Stimulated activated naive CD8-positive, alpha-beta T cell treated with anti-CD3 and anti-CD28 coated beads, Interleukin-15, Interleukin-2, amounts not matched to agents 100 ng/mL and 50 ng/mL, for 24 hours (primary cell): Measurements from ENCODE around the gene GPR89B.
"Not testable (repeated sequence)": the region's sequence is repeated elsewhere in the genome, so short reads cannot be mapped to it uniquely, and the experiment has no call there.

Experiments used
- H3K27ac Mint-ChIP-seq: one replicate; pipeline ENCODE4 v1.8.0; 2021; ENCODE audit warnings: mild to moderate bottlenecking, mixed read lengths
- H3K27me3 Mint-ChIP-seq: one replicate; pipeline ENCODE4 v1.8.0; 2021; ENCODE audit warnings: mixed read lengths
- H3K36me3 Mint-ChIP-seq: one replicate; pipeline ENCODE4 v1.8.0; 2021; ENCODE audit warnings: low read depth, mixed read lengths
- H3K4me1 Mint-ChIP-seq: one replicate; pipeline ENCODE4 v1.8.0; 2021; ENCODE audit warnings: low read depth, mixed read lengths
- H3K4me3 Mint-ChIP-seq: one replicate; pipeline ENCODE4 v1.8.0; 2021; ENCODE audit warnings: mild to moderate bottlenecking, mixed read lengths
- H3K9me3 Mint-ChIP-seq: one replicate; pipeline ENCODE4 v1.8.0; 2021; ENCODE audit warnings: mixed read lengths

Gene GPR89B

GRCh38 chr1:148037850-148038461, 109.7 kb downstream of the GPR89B start:
- H3K4me3 Mint-ChIP-seq: peak overlapping the region; percentile 74
- H3K27me3 Mint-ChIP-seq, H3K4me1 Mint-ChIP-seq, H3K9me3 Mint-ChIP-seq, H3K36me3 Mint-ChIP-seq: not testable (repeated sequence)
- peak overlapping the region; percentile 100 for H3K27ac Mint-ChIP-seq

- H3K4me1 Mint-ChIP-seq, H3K36me3 Mint-ChIP-seq, H3K9me3 Mint-ChIP-seq, H3K27me3 Mint-ChIP-seq: not testable (repeated sequence)
- Mint-ChIP-seq H3K27ac (peak overlapping the region; percentile 100), H3K4me3 (peak overlapping the region; percentile 74)
These were observed 110.5 kb downstream of the GPR89B start for GRCh38 chr1:148038462-148039333.
